Measurements from ENCODE around the gene CCDC157.

The CCDC157 gene

DNA sequence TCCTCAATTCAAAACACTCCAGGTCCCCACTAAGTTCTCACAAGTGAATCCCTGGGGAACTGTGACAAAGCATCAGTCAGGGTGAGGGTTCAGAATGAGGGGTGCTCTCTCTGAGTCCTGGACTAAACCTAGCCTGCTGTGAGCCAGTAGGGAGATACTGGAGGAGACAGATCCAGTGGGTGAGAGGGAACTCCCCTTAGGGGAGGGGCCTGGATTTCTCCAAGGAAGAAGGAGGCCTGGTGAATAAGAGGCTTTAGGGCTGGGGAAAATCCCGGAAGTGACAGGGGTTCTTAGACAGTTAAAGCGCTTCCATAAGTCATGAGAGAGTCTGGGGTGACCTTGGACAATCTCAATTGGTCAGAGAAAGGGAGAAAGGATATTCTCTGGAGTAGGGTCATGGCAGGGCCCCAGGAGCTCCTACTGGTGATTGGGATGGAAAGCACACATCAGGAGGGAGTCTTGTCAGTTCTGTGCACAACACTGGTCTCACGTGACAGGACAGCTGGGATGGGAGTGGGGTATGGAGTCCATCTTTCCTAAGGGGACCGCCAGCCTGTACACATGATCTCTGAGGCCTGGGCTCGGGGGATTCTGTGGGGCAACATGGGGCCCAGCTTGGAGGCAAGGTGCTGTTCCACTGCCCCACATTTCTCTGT lies 31.6 kb upstream of the CCDC157 start:
- no peak for TF ChIP-seq ZNF514 (tag by site-specific recombination; IDR thresholded peaks at IDR 0.05)
- 0 out of 2 replicates have a peak, but pooled peaks have one; percentile 20 for TF ChIP-seq ZBTB17 (tag by site-specific recombination; IDR thresholded peaks at IDR 0.05)
- no peak for TF ChIP-seq ZNF354C (tag by site-specific recombination; IDR thresholded peaks at IDR 0.05; ENCODE audit: borderline replicate concordance, low read depth)
- TF ChIP-seq, protein P1, sequence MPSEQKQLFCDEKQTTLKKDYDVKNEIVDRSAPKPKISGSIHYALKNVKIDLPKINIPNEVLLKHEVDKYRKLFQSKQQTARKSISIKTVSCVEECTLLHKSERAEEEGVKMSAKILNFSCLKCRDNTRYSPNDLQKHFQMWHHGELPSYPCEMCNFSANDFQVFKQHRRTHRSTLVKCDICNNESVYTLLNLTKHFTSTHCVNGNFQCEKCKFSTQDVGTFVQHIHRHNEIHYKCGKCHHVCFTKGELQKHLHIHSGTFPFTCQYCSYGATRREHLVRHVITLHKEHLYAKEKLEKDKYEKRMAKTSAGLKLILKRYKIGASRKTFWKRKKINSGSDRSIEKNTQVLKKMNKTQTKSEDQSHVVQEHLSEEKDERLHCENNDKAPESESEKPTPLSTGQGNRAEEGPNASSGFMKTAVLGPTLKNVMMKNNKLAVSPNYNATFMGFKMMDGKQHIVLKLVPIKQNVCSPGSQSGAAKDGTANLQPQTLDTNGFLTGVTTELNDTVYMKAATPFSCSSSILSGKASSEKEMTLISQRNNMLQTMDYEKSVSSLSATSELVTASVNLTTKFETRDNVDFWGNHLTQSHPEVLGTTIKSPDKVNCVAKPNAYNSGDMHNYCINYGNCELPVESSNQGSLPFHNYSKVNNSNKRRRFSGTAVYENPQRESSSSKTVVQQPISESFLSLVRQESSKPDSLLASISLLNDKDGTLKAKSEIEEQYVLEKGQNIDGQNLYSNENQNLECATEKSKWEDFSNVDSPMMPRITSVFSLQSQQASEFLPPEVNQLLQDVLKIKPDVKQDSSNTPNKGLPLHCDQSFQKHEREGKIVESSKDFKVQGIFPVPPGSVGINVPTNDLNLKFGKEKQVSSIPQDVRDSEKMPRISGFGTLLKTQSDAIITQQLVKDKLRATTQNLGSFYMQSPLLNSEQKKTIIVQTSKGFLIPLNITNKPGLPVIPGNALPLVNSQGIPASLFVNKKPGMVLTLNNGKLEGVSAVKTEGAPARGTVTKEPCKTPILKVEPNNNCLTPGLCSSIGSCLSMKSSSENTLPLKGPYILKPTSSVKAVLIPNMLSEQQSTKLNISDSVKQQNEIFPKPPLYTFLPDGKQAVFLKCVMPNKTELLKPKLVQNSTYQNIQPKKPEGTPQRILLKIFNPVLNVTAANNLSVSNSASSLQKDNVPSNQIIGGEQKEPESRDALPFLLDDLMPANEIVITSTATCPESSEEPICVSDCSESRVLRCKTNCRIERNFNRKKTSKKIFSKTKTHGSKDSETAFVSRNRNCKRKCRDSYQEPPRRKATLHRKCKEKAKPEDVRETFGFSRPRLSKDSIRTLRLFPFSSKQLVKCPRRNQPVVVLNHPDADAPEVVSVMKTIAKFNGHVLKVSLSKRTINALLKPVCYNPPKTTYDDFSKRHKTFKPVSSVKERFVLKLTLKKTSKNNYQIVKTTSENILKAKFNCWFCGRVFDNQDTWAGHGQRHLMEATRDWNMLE (tag by site-specific recombination; conservative IDR thresholded peaks at IDR 0.05; ENCODE audit: low read depth) = no peak
- no peak for TF ChIP-seq ZNF558 (tag by site-specific recombination; IDR thresholded peaks at IDR 0.05)
- TF ChIP-seq, protein P2, sequence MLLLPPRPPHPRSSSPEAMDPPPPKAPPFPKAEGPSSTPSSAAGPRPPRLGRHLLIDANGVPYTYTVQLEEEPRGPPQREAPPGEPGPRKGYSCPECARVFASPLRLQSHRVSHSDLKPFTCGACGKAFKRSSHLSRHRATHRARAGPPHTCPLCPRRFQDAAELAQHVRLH (tag by site-specific recombination; IDR thresholded peaks at IDR 0.05) = no peak
- TF ChIP-seq SP3 (tag by site-specific recombination; IDR thresholded peaks at IDR 0.05) = peak; percentile 21; the same call in 1 of the 2 replicates
- no peak for TF ChIP-seq ZNF394 (tag by site-specific recombination; IDR thresholded peaks at IDR 0.05; ENCODE audit: borderline replicate concordance)
- peak; percentile 17; the same call in 1 of the 2 replicates for TF ChIP-seq ZIC2 (tag by site-specific recombination; IDR thresholded peaks at IDR 0.05)
- no peak for TF ChIP-seq ZNF621 (tag by site-specific recombination; IDR thresholded peaks at IDR 0.05)
- peak; percentile 20; the same call in 1 of the 2 replicates for TF ChIP-seq ZBTB20 (tag by site-specific recombination; IDR thresholded peaks at IDR 0.05)
- no peak for TF ChIP-seq ZNF549 (tag by site-specific recombination; IDR thresholded peaks at IDR 0.05)
- peak; percentile 64 for TF ChIP-seq SP2 (tag by site-specific recombination; IDR thresholded peaks at IDR 0.05)
- H3K4me1 ChIP-seq (ENCODE audit: control insufficient read depth, insufficient read depth, low read length) = peaks cover 11% of the 10 kb centered on the region
- CTCF ChIA-PET = interaction anchor here (0.6 to 3.3 kb wide), 2 partner anchors 25 to 37 kb away, joined by 3 to 16 read pairs; partner anchors contain the start of gene CASTOR1
- H3K27ac ChIP-seq (ENCODE audit: extremely low read depth, low read depth, low read length) = no peak overlapping the region
- peaks cover 0 to 32% of the 10 kb centered on the region in 2 experiments; a peak in 2 of 3 replicates for H3K36me3 ChIP-seq (ENCODE audit: control insufficient read depth in 2 of 2, insufficient read depth in 1 of 2, low read length in 2 of 2)
- H3K4me3 ChIP-seq (ENCODE audit: low read depth, low read length) = no peak overlapping the region
- POLR2A ChIA-PET = interaction anchor here (0.8 to 2.5 kb wide), 3 partner anchors 13 to 34 kb away, joined by 3 to 34 read pairs (median 9); partner anchors contain the start of genes CASTOR1, CCDC157 and SF3A1
- no peaks in the 10 kb centered on the region for H3K9me3 ChIP-seq (ENCODE audit: control insufficient read depth, insufficient read depth, low read depth, low read length)

DNA sequence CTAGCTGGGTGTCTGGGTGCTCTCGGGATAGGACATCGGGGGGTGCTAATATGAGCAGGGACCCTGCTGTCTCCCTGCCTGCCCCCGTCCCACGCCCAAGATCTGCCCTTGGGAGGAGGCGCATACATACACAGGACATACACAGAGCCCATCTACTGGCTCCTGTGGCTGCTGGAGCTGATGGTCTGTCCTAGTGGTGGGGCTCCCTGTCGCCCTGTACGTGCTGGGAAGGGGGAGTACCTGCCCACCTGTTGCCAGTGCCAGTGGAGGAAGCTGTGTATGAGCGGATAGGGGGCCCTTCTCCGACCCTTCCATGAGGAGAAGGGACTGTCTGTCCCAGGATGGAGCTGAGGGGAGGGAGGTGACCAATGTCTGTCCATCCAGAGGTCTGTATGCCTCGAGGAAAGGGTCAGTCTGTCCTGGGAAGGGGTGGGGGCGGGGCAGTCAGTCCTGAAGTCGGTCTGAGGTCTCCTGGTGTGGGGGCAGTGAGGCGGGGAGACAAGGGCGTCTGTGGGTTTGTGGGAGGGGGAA lies 31.0 kb upstream of the CCDC157 start:
- Histone ChIP-seq H3K4me3 (ENCODE audit: low read depth, low read length) (peak overlapping the region; percentile 85), H3K4me1 (ENCODE audit: control insufficient read depth, insufficient read depth, low read length) (peaks cover 11% of the 10 kb centered on the region), H3K36me3 (ENCODE audit: control insufficient read depth in 2 of 2, insufficient read depth in 1 of 2, low read length in 2 of 2) (peaks cover 0 to 31% of the 10 kb centered on the region in 2 experiments; a peak in 2 of 3 replicates), H3K27ac (ENCODE audit: extremely low read depth, low read depth, low read length) (no peak overlapping the region), H3K9me3 (ENCODE audit: control insufficient read depth, insufficient read depth, low read depth, low read length) (no peaks in the 10 kb centered on the region)
- POLR2A ChIA-PET = interaction anchor here (0.6 to 2.5 kb wide), 7 partner anchors 14 to 1058 kb away, joined by 3 to 34 read pairs (median 7); partner anchors contain the start of genes CASTOR1, CCDC157 and SF3A1
- CTCF ChIA-PET = interaction anchor here (0.6 to 6.6 kb wide), 3 partner anchors 25 to 37 kb away, joined by 3 to 60 read pairs (median 16); partner anchors contain the start of gene CASTOR1
- TF ChIP-seq SCRT1 (tag by site-specific recombination; IDR thresholded peaks at IDR 0.05; ENCODE audit: borderline replicate concordance) = peak; percentile 94
- TF ChIP-seq WT1 (tag by site-specific recombination; IDR thresholded peaks at IDR 0.05) = no peak
- TF ChIP-seq, protein P3, sequence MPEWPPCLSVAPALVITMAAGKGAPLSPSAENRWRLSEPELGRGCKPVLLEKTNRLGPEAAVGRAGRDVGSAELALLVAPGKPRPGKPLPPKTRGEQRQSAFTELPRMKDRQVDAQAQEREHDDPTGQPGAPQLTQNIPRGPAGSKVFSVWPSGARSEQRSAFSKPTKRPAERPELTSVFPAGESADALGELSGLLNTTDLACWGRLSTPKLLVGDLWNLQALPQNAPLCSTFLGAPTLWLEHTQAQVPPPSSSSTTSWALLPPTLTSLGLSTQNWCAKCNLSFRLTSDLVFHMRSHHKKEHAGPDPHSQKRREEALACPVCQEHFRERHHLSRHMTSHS (tag by site-specific recombination; IDR thresholded peaks at IDR 0.05) = no peak
- TF ChIP-seq KLF1 (tag by site-specific recombination; IDR thresholded peaks at IDR 0.05) = no peak
- no peak for TF ChIP-seq ZNF416 (tag by site-specific recombination; IDR thresholded peaks at IDR 0.05)
- no peak for TF ChIP-seq SETDB1 (IDR thresholded peaks at IDR 0.05; ENCODE audit: insufficient read length, low read length)
- no peak for TF ChIP-seq ZNF404 (tag by site-specific recombination; IDR thresholded peaks at IDR 0.05)
- TF ChIP-seq, protein P4, sequence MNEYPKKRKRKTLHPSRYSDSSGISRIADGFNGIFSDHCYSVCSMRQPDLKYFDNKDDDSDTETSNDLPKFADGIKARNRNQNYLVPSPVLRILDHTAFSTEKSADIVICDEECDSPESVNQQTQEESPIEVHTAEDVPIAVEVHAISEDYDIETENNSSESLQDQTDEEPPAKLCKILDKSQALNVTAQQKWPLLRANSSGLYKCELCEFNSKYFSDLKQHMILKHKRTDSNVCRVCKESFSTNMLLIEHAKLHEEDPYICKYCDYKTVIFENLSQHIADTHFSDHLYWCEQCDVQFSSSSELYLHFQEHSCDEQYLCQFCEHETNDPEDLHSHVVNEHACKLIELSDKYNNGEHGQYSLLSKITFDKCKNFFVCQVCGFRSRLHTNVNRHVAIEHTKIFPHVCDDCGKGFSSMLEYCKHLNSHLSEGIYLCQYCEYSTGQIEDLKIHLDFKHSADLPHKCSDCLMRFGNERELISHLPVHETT (tag by site-specific recombination; IDR thresholded peaks at IDR 0.05) = no peak
- TF ChIP-seq MZF1 (tag by site-specific recombination; IDR thresholded peaks at IDR 0.05; ENCODE audit: borderline replicate concordance) = no peak
- TF ChIP-seq, protein P5, sequence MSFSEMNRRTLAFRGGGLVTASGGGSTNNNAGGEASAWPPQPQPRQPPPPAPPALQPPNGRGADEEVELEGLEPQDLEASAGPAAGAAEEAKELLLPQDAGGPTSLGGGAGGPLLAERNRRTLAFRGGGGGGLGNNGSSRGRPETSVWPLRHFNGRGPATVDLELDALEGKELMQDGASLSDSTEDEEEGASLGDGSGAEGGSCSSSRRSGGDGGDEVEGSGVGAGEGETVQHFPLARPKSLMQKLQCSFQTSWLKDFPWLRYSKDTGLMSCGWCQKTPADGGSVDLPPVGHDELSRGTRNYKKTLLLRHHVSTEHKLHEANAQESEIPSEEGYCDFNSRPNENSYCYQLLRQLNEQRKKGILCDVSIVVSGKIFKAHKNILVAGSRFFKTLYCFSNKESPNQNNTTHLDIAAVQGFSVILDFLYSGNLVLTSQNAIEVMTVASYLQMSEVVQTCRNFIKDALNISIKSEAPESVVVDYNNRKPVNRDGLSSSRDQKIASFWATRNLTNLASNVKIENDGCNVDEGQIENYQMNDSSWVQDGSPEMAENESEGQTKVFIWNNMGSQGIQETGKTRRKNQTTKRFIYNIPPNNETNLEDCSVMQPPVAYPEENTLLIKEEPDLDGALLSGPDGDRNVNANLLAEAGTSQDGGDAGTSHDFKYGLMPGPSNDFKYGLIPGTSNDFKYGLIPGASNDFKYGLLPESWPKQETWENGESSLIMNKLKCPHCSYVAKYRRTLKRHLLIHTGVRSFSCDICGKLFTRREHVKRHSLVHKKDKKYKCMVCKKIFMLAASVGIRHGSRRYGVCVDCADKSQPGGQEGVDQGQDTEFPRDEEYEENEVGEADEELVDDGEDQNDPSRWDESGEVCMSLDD (tag by site-specific recombination; IDR thresholded peaks at IDR 0.05) = no peak
- no peak for TF ChIP-seq ZNF23 (tag by site-specific recombination; IDR thresholded peaks at IDR 0.05; ENCODE audit: borderline replicate concordance)
